NCI-H128 (cell line): Measurements from ENCODE around the gene LRRC14B.

Experiments used
- DNase-seq: peaks from one replicate; lab custom pipeline; 2025; ENCODE audit not compliant: unreplicated experiment; lab: John Stamatoyannopoulos, UW

The LRRC14B gene

DNA sequence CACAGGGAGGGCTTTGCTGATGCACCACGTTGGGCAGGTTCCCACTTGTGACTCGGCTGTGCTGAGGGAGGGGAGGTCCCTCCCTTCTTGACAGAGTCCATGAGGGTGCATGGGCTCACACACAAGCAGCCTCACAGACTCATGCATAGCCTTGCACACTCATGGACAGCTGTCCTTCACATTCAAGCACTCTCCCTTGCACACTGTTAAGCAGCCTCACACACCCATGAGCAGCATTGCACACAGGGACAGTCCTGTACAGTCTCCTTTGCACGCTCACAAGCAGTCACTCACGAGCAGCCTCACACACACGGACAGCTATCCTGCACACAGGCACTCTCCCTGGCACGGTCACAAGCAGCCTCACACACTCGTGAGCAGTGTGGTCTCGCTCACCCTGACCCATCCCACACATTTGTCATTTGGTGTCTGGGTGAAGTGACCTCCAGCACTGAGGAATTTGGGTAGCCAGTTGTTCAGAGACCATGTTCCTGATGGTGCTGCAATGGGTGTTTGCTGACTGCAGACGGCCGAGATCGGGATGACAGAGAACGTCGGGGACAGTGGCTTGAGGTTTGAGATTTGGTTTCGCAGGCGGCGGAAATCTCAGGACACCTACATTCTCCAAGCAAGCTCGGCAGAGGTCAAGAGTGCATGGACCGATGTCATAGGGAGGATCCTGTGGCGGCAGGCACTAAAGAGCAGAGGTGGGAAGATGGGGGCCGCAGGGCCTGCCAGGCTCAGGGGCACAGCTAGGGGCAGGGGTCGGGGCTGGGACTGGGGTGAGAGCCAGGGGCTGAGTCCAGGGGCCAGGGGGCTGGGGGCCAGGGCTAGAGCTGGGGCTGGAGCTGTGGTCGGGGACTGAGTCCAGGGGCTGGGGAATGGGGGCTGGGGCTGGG, 17.7 kb upstream of the LRRC14B start:
- DNase-seq, result no peak

DNA sequence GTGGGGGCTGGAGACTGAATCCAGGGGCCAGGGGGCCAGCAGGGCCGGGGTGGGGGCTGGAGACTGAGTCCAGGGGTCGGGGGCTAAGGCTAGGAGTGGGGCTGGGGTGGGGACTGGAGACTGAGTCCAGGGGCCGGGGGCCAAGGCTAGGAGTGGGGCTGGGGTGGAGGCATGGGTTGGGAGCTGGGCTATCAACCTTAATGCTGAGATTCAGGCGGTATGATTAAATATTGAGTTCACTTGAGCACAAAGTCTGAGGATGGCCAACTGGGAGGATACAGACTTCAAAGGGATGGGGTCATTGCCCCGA, 17.0 kb upstream of the LRRC14B start:
- no peak for DNase-seq

DNA sequence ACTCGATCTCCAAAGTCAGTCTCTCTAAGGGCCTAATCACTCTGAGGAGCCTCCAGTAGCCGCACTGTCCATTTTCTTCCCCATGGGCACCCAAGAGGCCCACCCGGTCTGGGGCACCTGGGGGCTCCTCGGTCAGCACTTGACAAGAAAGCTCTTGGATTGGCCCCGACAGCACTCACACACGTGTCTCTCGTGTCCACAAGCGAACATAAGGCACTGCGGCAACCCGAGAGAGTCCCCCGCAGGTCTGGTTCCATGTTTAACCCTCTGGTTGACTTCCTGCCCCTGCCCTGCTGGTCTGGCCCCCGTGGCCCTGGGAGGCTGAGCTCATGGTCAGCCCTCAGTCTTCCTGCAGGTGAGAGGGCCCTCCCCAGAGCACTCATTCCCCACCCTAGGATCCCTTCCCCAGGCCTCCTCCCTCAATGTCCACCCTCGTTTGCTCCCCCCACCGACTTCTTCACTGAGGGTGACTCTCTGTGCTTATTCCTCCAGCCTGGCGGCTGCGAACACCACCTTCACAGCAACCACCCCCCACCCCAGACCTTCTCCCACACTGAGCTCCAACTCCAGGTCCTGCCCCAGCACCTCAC, 16.3 kb upstream of the LRRC14B start:
- DNase-seq, result no peak

DNA sequence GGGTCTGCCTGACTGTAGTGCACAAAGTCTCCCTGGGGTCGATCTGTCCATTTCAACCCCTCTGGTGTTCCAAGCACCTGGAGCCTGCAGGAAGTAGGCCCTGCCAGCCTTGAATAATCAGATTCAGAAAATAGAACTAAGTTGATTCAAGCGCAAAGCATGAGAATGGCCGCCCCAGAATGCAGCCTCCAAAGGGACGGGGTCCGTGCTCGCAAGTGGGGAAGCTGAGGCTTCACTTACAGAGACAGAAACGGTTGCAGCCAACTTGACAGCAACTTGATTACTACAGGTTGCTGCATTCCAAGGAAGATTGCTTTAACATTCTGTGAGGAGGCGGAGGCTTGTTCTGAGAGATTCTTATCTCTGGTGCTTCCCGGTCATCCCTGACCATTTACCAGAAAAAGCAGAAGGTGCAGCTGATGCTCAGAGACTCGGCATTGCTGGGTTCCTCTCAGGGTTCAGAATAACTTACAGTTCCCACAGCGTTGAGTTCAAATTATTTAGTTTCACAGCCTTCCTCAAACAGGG, 14.9 kb upstream of the LRRC14B start:
- no peak for DNase-seq

DNA sequence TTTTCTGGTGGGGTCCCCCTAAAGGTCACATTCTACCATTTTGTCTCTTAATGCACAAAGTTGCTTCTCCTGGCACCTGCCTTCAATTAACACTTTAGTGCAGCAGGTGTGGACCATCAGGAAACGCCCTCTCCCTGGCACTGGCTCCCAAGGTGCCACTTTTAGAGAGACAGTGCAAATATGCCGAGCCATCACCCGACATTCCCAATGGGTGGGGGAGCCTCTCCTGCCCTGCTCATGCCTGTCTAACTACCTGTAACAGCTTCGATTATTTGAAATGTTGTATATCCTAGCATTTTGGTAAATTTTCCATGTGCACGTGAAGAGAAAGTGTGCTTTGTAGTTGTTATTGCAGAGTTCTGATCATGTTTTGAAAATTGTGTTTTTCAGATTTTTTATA, 13.2 kb upstream of the LRRC14B start:
- DNase-seq, result no peak

DNA sequence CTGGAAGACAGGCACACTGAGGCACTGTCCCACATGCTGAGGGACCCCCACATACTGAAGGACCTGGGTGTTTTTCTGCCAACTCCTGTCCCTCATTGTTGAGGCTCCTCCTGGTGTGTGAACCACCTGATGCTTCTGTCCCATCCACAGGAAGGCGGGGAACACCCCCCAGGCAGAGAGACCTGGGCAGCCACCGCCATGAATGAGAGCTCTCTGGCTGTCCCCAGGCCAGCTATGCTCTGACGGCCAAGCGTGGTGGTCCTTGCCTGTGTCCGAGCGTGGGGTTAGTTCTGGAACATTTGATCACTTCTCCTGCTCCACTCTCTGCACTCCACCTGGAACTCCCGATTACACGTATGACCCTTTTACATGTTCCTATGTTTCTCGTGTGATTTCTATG, 11.9 kb upstream of the LRRC14B start:
- no peak for DNase-seq

DNA sequence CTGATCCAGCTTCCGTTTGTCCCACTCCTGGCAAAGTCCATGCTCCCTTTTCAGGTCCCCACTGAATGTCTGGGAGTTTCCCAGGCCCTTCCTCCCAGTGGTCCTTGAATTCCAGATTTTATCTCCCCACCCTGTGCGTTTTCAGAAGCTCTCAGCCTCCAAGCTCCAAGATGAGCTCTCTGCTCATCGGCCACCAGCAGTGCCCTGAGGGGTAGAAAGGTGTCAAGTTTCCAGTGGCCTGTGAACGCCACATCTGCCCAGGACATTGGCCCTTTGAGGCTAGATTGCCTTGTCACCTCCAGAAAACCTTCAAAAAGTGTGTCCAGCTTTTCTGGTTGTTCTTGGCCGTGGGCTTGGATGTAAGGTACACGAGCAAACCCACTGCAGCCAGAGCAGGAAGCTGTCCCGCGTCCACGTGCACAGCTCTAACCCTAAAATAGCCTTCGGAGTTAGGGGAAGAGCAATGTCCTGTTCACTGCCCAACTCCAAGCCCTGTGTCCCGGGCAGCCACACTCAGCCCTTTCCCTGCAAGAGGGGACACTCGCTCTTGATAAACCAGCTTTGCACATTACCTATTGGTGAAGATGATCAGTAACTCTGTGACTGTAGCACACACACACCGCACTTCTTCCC, 10.9 kb upstream of the LRRC14B start:
- no peak for DNase-seq

DNA sequence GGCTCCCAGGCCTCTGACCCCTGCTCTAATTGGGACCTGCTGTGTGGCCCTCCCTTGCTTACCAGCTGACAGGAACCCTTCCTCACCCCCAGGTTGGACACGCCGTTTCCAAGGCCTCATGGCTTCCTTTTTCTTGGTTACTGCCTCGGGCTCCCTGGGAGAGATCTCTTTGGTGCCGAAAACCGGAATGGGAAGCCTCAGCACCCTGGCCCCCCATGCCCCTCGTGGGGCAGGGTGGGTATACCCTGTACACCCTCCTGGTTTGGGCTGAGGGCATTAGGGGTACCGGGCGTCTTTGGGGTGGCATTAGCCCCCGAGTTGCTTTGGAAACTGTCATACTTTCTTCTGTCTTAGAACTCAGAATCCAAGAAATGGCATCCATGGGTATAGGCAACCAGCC, 10.1 kb upstream of the LRRC14B start:
- no peak for DNase-seq

DNA sequence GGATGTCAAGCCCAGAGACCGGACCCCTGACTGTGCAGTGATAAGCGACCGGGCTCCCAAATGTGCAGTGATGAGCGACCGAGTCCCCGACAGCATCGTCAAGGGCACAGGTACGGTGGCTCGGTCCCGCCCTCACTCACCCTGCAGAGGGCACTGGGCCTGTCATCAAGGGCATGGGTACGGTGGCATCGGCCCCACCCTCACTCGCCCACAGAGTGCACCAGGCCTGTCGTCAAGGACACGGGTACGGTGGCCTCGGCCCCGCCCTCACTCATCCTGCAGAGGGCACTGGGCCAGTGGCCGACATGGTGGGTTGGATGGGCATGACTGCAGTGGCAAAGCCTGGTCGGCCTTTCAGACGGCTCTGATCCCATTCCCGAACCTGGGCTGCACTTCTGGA, 9.7 kb upstream of the LRRC14B start:
- no peak for DNase-seq

DNA sequence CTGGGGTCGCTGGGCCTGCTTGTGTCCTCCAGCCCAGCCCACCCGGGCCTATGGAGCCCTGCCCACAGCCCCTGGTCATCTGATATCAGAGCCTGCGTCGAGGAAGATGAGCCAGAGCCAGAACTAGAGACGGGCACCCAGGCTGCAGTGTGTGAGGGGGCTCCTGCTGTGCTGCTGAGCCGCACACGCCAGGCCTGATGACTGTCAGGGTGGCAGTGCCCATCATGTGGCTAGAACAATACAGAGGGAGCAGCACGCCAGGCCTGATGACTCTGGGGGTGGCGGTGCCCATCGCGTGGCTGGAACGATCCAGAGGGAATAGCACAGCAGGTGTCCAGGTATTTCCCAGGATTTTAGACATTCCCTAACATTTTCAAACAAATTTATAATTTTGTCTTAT, 9.2 kb upstream of the LRRC14B start:
- no peak for DNase-seq

DNA sequence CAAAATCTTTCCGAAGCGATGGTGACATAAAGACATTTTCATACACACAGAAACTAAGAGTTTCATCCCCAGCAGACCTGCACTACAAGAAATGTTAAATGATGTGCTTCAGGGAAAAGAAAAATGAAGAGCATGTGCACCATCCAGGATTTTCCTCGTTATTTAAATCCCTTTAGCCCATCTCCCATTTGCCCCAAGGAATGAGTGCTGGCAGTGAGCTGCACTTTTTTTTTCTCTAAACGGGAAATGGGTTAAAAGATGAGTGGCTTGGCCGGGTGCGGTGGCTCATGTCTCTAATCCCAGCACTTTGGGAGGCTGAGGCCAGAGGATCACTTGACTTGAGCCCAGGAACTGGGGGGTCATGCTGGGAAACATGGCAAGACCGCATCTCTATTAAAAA, 6.8 kb upstream of the LRRC14B start:
- no peak for DNase-seq

DNA sequence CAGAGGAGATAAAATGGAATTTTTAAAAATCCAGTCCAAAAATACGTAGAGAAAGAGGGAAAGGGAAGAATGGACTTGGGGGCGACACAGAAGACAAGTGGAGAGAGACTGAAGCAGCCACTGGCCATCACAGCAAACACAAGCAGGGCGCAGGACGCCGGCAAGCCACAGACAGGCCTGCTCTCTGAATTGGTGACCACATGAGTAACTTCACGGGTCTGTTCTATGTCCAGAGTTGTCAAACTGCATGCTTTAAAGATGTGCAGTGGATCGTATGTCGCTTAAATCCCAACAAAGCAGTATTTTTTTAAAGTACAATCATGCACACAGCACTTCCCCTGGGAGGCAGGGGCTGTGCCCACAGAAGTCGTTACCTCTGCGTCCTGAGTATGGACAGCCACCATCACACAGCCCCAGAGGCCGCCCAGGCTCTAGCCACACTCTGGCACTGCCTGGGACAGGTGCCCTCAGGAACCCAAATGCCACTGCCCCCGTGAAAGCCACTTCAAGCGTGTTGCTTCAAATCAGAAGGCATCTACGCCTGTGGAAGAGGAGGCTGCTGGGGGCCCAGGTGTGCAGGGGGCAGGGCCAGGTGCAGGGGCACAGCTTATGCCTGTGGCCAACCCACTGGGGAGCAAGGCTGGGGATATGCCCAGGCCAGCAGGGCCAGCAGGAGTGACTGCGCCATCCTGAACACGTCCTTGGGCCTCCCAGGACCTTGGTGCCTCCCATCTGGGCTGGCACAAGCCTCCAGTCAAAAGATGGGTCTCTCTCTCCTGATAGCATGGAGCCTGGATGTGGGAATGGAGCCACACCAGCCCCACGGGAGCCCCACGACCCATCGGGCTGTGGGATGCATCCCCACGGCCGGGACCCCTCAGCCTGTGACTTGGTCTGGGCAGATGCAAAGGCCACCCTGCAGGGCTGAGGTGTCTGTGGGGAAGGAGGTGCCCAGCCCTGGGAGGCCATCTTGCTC, 5.9 kb upstream of the LRRC14B start:
- no peak for DNase-seq

DNA sequence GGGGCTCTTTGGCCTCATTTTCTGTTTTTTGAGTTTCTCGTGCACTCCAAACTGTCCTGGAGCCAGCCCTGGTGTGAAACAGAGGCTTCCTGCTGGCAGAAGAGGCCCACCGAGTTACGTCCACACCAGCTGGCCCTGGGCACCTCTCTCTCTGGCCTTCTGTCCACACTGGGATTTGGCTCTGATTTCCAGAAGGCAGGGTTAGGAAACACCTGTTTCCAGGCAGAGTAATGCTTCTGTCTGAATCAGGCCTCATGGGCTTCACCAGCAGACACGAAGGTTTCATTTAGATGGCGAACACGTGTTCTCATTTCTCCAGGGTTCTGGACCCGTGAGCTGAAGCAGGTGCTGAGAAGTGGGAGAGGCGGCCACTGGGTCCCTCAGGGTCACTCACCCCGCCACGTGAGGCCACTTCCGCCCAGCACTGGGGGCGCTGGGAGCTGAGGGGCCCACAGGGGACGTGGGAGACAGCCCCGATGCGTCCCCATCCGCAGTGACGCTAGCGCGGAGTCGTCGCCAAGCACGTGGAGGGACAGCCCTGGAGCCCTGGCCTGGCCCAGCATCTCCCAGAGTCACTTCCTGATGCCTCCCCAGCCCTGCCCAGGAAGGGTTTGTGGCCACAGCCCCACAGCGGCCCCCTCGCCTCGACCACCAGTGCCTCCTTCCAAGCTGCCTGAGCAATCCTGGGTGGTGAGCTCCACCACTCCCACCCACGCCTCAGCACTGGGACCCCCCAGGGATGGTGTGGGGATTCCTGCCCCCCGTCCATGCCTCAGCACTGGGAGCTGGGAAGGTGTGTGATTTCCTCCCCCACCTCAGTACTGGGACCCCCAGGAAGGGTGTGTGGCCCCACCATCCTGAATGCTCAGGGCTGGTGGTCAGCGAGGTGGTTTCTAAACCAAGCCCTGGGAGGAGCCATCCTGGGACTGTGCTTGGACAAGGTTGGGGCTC, 4.9 kb upstream of the LRRC14B start:
- DNase-seq, result no peak

DNA sequence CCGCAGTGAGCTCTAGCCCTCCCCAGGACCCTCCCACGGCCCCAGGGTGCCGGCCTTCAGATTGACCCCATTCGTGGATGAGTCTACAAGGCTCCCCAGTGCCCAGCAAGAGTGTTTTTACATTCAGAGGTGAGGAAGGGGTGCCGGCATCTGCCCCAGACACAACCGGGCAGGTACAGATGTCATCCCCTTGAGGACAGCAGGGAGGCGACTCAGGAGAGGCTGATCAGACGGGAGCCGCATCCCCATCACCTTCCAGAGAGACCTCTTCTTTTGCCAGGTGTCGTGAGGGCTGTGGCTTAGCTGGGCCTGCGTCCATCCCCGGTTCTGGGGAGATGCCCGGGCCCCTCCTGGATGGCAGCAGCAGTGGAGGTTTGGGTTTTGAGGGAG, 4.3 kb upstream of the LRRC14B start:
- no peak for DNase-seq

DNA sequence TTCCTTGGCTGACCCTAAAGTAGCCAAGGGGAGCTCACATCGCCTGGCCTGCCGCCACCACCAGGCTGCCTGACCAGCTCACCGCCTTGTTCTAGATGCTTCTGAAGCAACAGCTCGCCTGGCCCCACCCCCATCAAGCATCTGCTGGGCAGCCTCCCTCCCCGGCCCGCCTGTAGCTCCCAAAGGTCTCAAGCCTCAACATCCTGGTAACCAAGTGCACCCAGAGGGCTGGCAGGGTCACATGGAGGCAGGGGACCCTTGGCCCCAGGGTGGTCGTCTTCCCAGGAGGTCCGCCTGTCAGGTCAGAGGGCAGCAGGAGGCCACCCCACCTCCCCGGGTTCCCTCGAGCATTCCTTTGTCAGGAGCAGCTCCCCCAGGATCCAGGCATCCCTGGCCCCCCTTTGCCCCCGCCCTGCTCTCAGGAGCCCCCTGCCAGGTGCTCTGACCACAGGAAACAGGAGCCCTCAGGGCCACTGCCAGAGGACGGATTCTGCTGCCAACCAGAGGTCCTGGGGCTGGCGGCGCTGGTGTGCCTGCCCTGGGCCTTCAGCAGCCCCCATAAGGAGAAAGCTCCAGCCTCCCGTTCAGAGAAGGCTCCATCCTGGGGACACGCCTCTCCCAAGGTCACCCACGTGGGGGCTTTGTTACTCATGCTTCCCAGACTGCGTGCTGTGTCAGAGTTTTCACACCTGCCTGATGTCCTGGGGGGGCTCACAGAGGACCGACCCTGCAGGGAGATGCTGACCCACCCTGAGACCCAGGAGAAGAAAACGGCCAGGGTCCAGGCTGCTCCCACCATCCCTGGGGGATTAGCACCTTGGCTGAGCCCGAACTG, 3.5 kb upstream of the LRRC14B start:
- DNase-seq, result no peak

DNA sequence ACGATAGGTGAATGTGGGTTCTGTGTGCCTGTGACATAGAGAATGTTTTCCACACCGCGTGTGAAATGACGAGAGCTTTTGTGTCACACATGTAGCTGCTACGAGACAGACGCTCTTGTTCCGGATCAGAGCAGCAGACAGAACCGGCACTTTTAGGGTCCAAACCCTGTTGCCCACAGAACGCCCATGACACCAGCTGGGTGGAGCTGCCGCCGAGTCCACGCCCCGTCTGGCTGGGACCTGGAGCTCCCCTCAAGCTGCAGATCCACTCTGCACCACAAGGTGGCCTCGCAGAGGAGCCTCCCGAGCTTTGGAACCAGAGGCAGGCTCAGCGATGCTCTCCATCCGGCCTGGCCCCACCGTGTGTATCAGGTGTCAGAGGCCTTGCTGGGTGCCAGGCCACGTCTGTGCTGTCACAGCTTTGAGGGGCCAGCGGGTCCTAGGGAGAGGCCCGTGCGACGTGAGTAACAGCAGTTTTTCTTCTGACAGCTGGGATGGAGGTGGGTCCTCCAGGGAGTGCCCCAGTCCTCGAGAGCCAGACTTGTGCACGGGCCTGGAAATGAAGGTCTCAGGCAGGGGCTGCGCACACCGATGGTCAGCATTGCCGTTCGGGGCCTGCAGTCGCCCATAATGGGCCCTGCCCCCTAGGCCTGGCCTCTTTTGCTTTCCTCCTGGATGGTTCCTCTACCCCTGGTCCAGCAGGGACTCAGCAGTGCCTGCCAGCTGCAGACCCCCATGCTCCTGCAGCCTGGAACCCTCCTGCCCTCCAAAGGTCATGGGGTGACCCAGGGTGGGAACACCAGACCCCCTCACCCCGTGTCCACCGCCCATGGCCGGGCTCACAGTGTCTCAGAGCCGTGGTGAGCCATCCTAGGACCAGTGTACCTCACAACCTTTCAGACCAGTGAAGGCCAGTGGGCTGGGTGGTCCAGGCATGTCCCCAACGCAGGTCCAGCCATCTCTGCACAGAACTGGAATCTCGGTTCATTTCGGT, 2.5 kb upstream of the LRRC14B start:
- DNase-seq, result peak; percentile 97

DNA sequence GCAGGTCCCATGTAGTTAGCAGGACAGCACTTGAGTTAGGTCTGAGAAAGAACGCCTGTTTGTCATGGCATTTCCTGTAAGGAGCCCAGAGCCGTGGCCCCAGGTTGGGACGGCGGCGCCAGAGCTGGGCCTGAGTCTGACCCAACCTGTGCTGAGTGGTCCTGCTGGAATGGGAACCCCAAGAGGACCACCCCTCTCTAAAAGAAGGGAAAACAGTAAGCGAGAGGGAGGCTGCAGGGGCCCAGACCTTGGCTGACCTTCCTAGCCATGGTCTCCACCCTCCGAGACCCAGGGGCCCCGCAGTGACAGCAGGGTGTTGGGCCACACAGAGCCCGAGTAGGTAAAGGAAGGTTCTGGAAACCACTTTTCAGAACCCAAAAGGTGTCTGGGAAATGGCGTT, 1.8 kb upstream of the LRRC14B start:
- DNase-seq, result no peak

DNA sequence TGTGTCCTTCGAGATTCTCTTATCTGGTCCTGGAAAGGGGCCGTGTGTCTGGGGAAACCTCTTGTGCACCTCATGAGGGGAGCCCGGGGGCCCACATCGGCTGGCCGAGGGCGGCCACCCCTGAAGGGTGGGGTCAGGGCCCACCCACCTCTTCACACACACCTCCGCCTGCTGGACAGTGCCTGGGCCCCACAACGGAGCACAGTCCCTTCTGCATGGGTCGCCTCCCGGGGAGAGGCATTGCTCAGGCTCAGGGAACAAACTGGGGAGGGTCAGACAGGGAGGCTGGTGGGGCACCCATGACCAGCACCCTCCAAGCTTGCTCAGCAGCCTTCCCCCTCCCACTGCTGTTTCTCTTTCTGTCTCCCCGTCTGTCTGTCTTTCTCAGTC, 1.3 kb upstream of the LRRC14B start:
- no peak for DNase-seq
